HG03108 (cell line): ENCODE data around the gene JPT1.
"Not testable (repeated sequence)": the region's sequence is repeated elsewhere in the genome, so short reads cannot be mapped to it uniquely, and the experiment has no call there.

Experiments
- ATAC-seq: cut with Tn5 transposase; IDR thresholded peaks from one replicate; pipeline ENCODE4 v1.9.1; 2021; ENCODE audit warnings: moderate library complexity; ENCODE audit not compliant: unreplicated experiment

The JPT1 gene

GRCh38 chr17:75154195-75155106 is at the start of gene JPT1:
TSS of gene JPT1 (minus strand) at chr17:75154512. CDS start at chr17:75154397, 115 bp downstream.
- peak; percentile 92 for ATAC-seq

- ATAC-seq = no peak
Observed at GRCh38 chr17:75199886-75200618, 45.7 kb upstream of the JPT1 start.

GRCh38 chr17:75194879-75195278 is 40.6 kb upstream of the JPT1 start:
- ATAC-seq = no peak

- no peak for ATAC-seq
Observed at GRCh38 chr17:75191584-75191983, 37.3 kb upstream of the JPT1 start.

- no peak for ATAC-seq
Observed at GRCh38 chr17:75188614-75189013, 34.3 kb upstream of the JPT1 start.

GRCh38 chr17:75183999-75184884 is 29.9 kb upstream of the JPT1 start:
- ATAC-seq = no peak

GRCh38 chr17:75182569-75183436 is 28.5 kb upstream of the JPT1 start, which contains the start of gene SUMO2:
TSS of gene SUMO2 (minus strand) at chr17:75182959. CDS start at chr17:75182834, 125 bp downstream.
- peak; percentile 82 for ATAC-seq

GRCh38 chr17:75182319-75182568 is 27.9 kb upstream of the JPT1 start:
- no peak for ATAC-seq

GRCh38 chr17:75181608-75182318 is 27.5 kb upstream of the JPT1 start:
- peak; percentile 10 for ATAC-seq

GRCh38 chr17:75181110-75181509 is 26.8 kb upstream of the JPT1 start:
- no peak for ATAC-seq

GRCh38 chr17:75178453-75178852 is 24.1 kb upstream of the JPT1 start:
- ATAC-seq = no peak

- ATAC-seq = no peak
Observed at GRCh38 chr17:75176625-75177024, 22.3 kb upstream of the JPT1 start.

- no peak for ATAC-seq
Observed at GRCh38 chr17:75174996-75175395, 20.7 kb upstream of the JPT1 start.

GRCh38 chr17:75173526-75173925 is 19.2 kb upstream of the JPT1 start:
- no peak for ATAC-seq

- no peak for ATAC-seq
Observed at GRCh38 chr17:75168998-75169397, 14.7 kb upstream of the JPT1 start.

- not testable (repeated sequence) for ATAC-seq
Observed at GRCh38 chr17:75164606-75165005, 10.3 kb upstream of the JPT1 start.

- ATAC-seq = no peak
Observed at GRCh38 chr17:75163074-75163473, 8.8 kb upstream of the JPT1 start.

GRCh38 chr17:75160211-75160610 is 5.9 kb upstream of the JPT1 start:
- no peak for ATAC-seq

- ATAC-seq = no peak
Observed at GRCh38 chr17:75159196-75160031, 5.1 kb upstream of the JPT1 start.
